T-cell (primary cell): Measurements from ENCODE around the gene BOC. TPM values are rescaled to one million over a fixed set of nuclear protein-coding genes. Genes with fewer than 3 reads are reported as not detected.

Source experiments
- ATAC-seq, 4 experiments: fragments of 200-7000 bp in 3 of 4; fragments of 150-1000 bp in 1 of 4; cut with Tn5 transposase; replicated peaks in 1 of 4; 1 replicate in 3 of 4; 2 replicates in 1 of 4; pipeline ENCODE4 v1.10.0; 2021; ENCODE audit warnings: moderate library complexity in 3 of 4, mild to moderate bottlenecking in 2 of 4, moderate number of reproducible peaks in 1 of 4
- CTCF ChIA-PET, 2 donors: fragments of 300-600 bp; sonication (Branson Sonifier 250); formaldehyde crosslinking; loops; one replicate each; lab custom pipeline; 2022; ENCODE audit warnings: antibody characterized with exemption in 2 of 2; lab: Charles Lee
- POLR2A ChIA-PET, 2 donors: fragments of 300-600 bp; sonication (Branson Sonifier 250); formaldehyde crosslinking; loops; one replicate each; lab custom pipeline; 2022; ENCODE audit warnings: antibody characterized with exemption in 2 of 2; lab: Charles Lee
- DNase-seq, 35 experiments: peaks; one replicate each; pipeline versions ENCODE4 v3.0.0 to v3.0.0-alpha.2; 2013 to 2023
- H3K27ac ChIP-seq: one replicate; pipeline ENCODE4 v1.5.1; 2013; ENCODE audit warnings: low read length
- H3K27me3 ChIP-seq, 2 experiments: replicated peaks in 1 of 2; 1 replicate in 1 of 2; 2 replicates in 1 of 2; pipeline versions ENCODE4 v1.6.1 to v1.7.0; 2013; ENCODE audit warnings: low read length in 1 of 2, mixed read lengths in 1 of 2; ENCODE audit not compliant: control insufficient read depth in 2 of 2, insufficient read depth in 2 of 2; ENCODE audit errors: extremely low read depth in 1 of 2
- H3K36me3 ChIP-seq, 2 donors: 1 replicate in 1 of 2; 2 replicates in 1 of 2; pipeline versions ENCODE4 v1.6.1 to v1.7.0; 2013; ENCODE audit warnings: low read length in 1 of 2; ENCODE audit not compliant: control insufficient read depth in 2 of 2, insufficient read depth in 1 of 2; ENCODE audit errors: extremely low read depth in 1 of 2
- H3K4me1 ChIP-seq, 2 experiments: 1 replicate in 1 of 2; 2 replicates in 1 of 2; pipeline versions ENCODE4 v1.6.1 to v1.7.0; 2013; ENCODE audit warnings: low read length in 2 of 2, mixed read lengths in 1 of 2; ENCODE audit not compliant: insufficient read depth in 2 of 2, control insufficient read depth in 1 of 2; ENCODE audit errors: extremely low read depth in 1 of 2
- H3K4me3 ChIP-seq, 2 donors: 1 replicate in 1 of 2; 2 replicates in 1 of 2; pipeline versions ENCODE4 v1.5.1 to v1.7.0; 2013; ENCODE audit warnings: mild to moderate bottlenecking in 2 of 2, low read length in 1 of 2, moderate library complexity in 1 of 2; ENCODE audit not compliant: control insufficient read depth in 1 of 2; ENCODE audit errors: extremely low read depth in 1 of 2
- H3K9me3 ChIP-seq: 2 replicates; pipeline ENCODE4 v1.7.0; 2013
- H3K27ac Mint-ChIP-seq, 2 donors: one replicate each; pipeline ENCODE4 v1.8.0; 2020 to 2021; ENCODE audit warnings: mild to moderate bottlenecking in 2 of 2, mixed read lengths in 2 of 2
- H3K27me3 Mint-ChIP-seq, 2 donors: one replicate each; pipeline ENCODE4 v1.8.0; 2021 to 2022; ENCODE audit warnings: mixed read lengths in 2 of 2
- H3K36me3 Mint-ChIP-seq: one replicate; pipeline ENCODE4 v1.8.0; 2021; ENCODE audit warnings: mixed read lengths
- H3K4me1 Mint-ChIP-seq, 3 donors: one replicate each; pipeline ENCODE4 v1.8.0; 2020 to 2022; ENCODE audit warnings: mixed read lengths in 3 of 3, mild to moderate bottlenecking in 1 of 3
- H3K4me3 Mint-ChIP-seq, 3 donors: one replicate each; pipeline ENCODE4 v1.8.0; 2020 to 2022; ENCODE audit warnings: mild to moderate bottlenecking in 3 of 3, mixed read lengths in 3 of 3, moderate library complexity in 3 of 3
- H3K9me3 Mint-ChIP-seq, 3 donors: one replicate each; pipeline ENCODE4 v1.8.0; 2020 to 2022; ENCODE audit warnings: mixed read lengths in 3 of 3
- WGBS: methylation state at CpG from one replicate; pipeline ENCODE4 v1.1.5; 2013; ENCODE audit warnings: missing lambda C conversion rate; ENCODE audit not compliant: insufficient coverage; 5-methylcytosine and 5-hydroxymethylcytosine counted together
- total RNA-seq, 35 experiments: library from RNA in 6 of 35; stranded (reverse) in 6 of 35; fragments of 120-200 nt in 1 of 35; gene quantifications; one replicate each; pipeline versions ENCODE4 v1.2.1 to v1.2.4 and lab custom pipeline; 2013 to 2026

BOC gene
- total RNA-seq, 5 donors from 2014 or later (not counting 1 experiment from before 2014, with no cell fraction given) = 0.16 to 0.20 TPM; not detected in 3

DNA sequence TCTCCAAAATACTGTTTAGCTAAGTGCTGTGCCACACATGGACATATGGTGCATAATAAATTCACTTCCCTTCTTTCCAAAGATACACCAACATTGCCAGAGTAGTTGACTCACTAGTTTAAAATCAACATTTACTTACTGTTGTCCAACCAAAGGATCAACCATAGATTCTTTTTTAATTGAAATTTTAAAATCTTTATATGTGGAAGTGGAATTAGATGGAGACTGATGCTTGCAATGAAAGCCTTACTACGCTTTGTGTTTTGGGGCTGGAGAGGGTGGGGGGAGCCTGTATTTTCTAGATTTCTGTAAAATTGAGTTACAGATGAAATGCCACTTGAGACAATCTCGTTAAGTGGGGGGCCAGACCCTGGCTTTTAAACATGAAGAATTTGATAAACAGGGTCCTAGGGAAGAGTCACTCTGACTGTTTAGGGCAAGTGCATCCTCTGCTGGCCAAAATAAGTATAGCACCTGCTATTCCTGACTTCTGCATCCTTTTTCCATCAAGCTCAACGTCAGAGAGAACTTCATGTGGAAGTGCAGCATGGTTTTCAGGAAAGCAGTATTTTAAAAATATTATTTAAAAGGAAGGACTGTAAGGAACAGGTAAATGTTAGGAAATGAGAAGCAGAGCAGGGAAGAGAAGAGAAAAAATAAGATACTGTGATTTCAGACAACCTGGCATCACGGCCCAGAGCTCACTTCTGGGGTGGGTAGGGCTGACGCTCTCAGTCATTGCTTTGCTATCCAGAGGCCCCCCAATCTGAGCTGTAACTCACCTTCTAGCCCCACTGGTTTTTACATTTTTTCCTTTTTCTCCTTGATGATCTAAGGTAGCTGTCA is 76.7 kb downstream of the BOC start:
- no peaks in the 10 kb centered on the region for H3K4me1 Mint-ChIP-seq
- H3K27me3 Mint-ChIP-seq = no peaks in the 10 kb centered on the region
- H3K27me3 ChIP-seq = no peaks in the 10 kb centered on the region
- H3K27ac ChIP-seq = no peak overlapping the region
- peak in 2 of 4 experiments; percentile 38 to 40 for ATAC-seq
- ChIA-PET POLR2A (interaction anchor here in 1 of 2 donors (0.5 to 1.0 kb wide), 2 partner anchors 645 to 693 kb away, joined by 3 to 4 read pairs; no protein-coding TSS in a partner anchor), CTCF (interaction anchor here (0.5 to 2.8 kb wide), 36 partner anchors 9 to 995 kb away, joined by 3 to 29 read pairs (median 4); no protein-coding TSS in a partner anchor)
- no peaks in the 10 kb centered on the region for H3K4me1 ChIP-seq
- no peaks in the 10 kb centered on the region for H3K9me3 ChIP-seq
- H3K27ac Mint-ChIP-seq = no peak overlapping the region
- 100% methylated on average over 1 of the region's 5 CpGs for WGBS
- no peaks in the 10 kb centered on the region for H3K36me3 Mint-ChIP-seq
- no peak overlapping the region for H3K4me3 Mint-ChIP-seq
- H3K4me3 ChIP-seq = no peak overlapping the region
- peak in 25 of 35 experiments; percentile 5 to 72 (median 32) for DNase-seq
- H3K36me3 ChIP-seq = no peaks in the 10 kb centered on the region
- no peaks in the 10 kb centered on the region for H3K9me3 Mint-ChIP-seq

DNA sequence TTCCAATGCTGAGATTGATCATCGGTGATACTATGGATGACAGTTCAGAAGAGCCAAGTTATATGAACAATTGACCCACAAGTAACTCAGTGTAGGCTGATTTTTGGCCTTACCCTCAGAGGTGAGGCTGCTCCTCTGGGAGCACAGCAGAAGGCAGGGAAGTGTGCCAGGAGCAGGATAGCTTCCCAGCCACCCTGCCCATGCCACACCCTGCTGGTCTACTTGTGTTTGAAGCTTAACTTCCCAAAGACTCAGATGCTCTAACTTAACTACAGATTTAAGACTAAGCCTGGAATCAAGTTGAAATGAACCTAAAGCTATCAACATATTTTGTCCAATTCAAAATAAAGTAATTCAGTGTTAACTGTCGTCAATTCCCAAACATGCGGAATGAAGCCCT is 77.5 kb downstream of the BOC start:
- WGBS = 93% methylated on average over 3 of the region's 3 CpGs
- no peaks in the 10 kb centered on the region for H3K27me3 ChIP-seq
- H3K27ac Mint-ChIP-seq = no peak overlapping the region
- ATAC-seq = no peak
- no peaks in the 10 kb centered on the region for H3K27me3 Mint-ChIP-seq
- POLR2A ChIA-PET = interaction anchor here in 1 of 2 donors (1.0 kb wide), 1 partner anchor 646 kb away, joined by 3 read pairs; no protein-coding TSS in a partner anchor
- CTCF ChIA-PET = interaction anchor here (0.5 to 2.8 kb wide), 31 partner anchors 8 to 996 kb away, joined by 3 to 29 read pairs (median 4); no protein-coding TSS in a partner anchor
- H3K4me1 ChIP-seq = no peaks in the 10 kb centered on the region
- no peak overlapping the region for H3K27ac ChIP-seq
- no peaks in the 10 kb centered on the region for H3K9me3 Mint-ChIP-seq
- H3K36me3 Mint-ChIP-seq = no peaks in the 10 kb centered on the region
- H3K4me3 Mint-ChIP-seq = no peak overlapping the region
- H3K9me3 ChIP-seq = no peaks in the 10 kb centered on the region
- H3K4me3 ChIP-seq = no peak overlapping the region
- no peaks in the 10 kb centered on the region for H3K36me3 ChIP-seq
- DNase-seq = no peak
- H3K4me1 Mint-ChIP-seq = no peaks in the 10 kb centered on the region

DNA sequence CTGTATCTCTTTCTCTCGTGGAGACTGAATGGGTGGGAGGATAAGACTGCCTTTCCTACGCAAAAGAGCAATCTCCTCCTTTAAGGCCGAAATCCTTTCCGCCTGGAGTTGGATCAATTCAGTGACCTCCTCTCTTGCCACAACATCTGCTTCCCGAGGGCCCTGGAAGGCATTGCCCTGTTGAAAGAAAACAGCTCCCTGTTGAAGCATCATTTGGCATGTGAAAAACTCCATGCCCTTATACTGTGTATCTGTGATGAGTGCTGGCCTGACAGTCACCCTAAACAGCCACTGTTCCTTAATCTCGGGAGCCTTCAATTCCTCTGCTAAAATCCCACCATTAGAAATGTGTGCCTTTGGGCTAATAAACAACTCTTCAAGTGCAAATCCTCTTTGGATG is 80.2 kb downstream of the BOC start:
- ATAC-seq (no peak), DNase-seq (no peak)
- Mint-ChIP-seq H3K27ac (no peak overlapping the region), H3K4me1 (no peaks in the 10 kb centered on the region), H3K4me3 (no peak overlapping the region), H3K9me3 (no peaks in the 10 kb centered on the region), H3K27me3 (no peaks in the 10 kb centered on the region), H3K36me3 (peaks cover 7% of the 10 kb centered on the region)
- no peak overlapping the region for H3K27ac ChIP-seq
- H3K36me3 ChIP-seq = no peaks in the 10 kb centered on the region
- WGBS = 100% methylated on average over 1 of the region's 6 CpGs
- H3K27me3 ChIP-seq = no peaks in the 10 kb centered on the region
- no peak overlapping the region for H3K4me3 ChIP-seq
- ChIA-PET CTCF (interaction anchor here in 1 of 2 donors (0.5 to 1.2 kb wide), 4 partner anchors 240 to 709 kb away, joined by 3 read pairs; no protein-coding TSS in a partner anchor), POLR2A (interaction anchor here in 1 of 2 donors (1.2 kb wide), 1 partner anchor 268 kb away, joined by 3 read pairs; no protein-coding TSS in a partner anchor)
- no peaks in the 10 kb centered on the region for H3K9me3 ChIP-seq
- no peaks in the 10 kb centered on the region for H3K4me1 ChIP-seq

DNA sequence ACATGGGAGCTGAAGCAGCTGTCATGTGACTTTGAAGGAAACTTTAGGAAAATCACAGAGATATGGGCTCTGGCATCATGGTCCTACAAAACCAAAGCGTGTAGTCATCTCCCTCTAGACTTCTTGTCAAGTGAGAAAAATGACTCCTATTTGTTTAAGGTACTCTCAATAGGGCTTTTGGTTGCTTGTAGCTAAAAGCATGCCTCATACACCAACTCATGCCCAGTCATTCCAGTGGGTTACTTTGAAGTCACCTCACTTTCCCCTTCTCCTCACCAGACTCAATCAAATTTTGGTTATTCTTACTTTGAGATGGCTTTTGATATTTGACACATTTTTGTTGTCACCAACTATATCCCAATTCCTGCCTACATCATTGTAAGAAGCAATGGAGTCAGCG is 81.6 kb downstream of the BOC start:
- Mint-ChIP-seq H3K4me3 (no peak overlapping the region), H3K27ac (no peak overlapping the region), H3K27me3 (no peaks in the 10 kb centered on the region), H3K9me3 (no peaks in the 10 kb centered on the region), H3K36me3 (peaks cover 19% of the 10 kb centered on the region), H3K4me1 (no peaks in the 10 kb centered on the region)
- H3K27me3 ChIP-seq = no peaks in the 10 kb centered on the region
- ATAC-seq (no peak), DNase-seq (no peak)
- WGBS = no CpG with 5 or more reads among the region's 2 CpGs
- no peaks in the 10 kb centered on the region for H3K9me3 ChIP-seq
- no peak overlapping the region for H3K27ac ChIP-seq
- ChIA-PET POLR2A (no interaction called here), CTCF (interaction anchor here (0.5 to 0.6 kb wide), 2 partner anchors 132 to 285 kb away, joined by 3 to 6 read pairs; no protein-coding TSS in a partner anchor)
- H3K4me3 ChIP-seq = no peak overlapping the region
- no peaks in the 10 kb centered on the region for H3K36me3 ChIP-seq
- no peaks in the 10 kb centered on the region for H3K4me1 ChIP-seq

DNA sequence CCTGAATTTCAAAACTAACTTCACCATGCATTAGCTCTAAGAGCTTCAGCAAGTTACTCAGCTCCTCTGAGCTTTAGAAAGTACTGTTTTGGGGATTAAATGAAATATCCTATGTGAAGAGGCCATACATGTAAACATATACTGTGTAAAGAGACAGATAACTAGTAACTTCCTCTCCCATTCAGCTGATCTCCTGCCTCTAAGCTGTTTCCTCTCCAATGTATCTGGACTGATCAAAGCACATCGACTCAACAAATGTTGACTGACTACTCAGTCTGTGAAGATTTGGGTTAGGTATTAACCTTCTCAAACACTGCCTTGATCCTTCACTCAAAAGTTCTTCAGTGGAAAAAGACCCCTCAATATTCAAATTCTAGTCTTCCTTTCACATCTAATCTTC is 82.0 kb downstream of the BOC start:
- H3K36me3 ChIP-seq = no peaks in the 10 kb centered on the region
- ATAC-seq (no peak), DNase-seq (no peak)
- CTCF ChIA-PET = interaction anchor here (0.5 to 0.6 kb wide), 3 partner anchors 133 to 285 kb away, joined by 3 to 11 read pairs (median 6); no protein-coding TSS in a partner anchor
- WGBS = no CpG with 5 or more reads among the region's 1 CpG
- H3K27ac ChIP-seq = no peak overlapping the region
- no peaks in the 10 kb centered on the region for H3K27me3 ChIP-seq
- no peaks in the 10 kb centered on the region for H3K4me1 ChIP-seq
- H3K9me3 Mint-ChIP-seq = no peaks in the 10 kb centered on the region
- no peaks in the 10 kb centered on the region for H3K27me3 Mint-ChIP-seq
- H3K9me3 ChIP-seq = no peaks in the 10 kb centered on the region
- H3K36me3 Mint-ChIP-seq = peaks cover 23% of the 10 kb centered on the region
- no peak overlapping the region for H3K4me3 ChIP-seq
- POLR2A ChIA-PET = no interaction called here
- H3K27ac Mint-ChIP-seq = no peak overlapping the region
- H3K4me1 Mint-ChIP-seq = no peaks in the 10 kb centered on the region
- H3K4me3 Mint-ChIP-seq = no peak overlapping the region

DNA sequence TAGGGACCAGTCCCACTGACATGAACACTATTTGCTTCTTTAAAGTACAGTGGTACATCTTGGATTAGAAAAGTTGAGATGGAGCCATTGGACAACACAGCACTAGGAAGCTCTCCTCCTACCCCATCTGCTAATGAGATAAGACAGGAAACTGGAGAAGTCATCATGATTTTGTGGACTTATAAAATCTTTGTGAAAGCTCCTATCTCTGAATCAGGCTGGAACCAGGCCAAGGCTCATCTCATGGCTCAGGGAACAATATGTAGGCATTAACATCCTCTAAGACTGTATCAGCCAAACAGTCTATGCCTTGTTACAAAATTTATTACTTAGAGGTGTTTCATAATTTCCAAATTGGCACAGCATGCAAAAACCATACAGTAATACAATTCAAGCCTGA is 84.1 kb downstream of the BOC start:
- H3K36me3 ChIP-seq = no peaks in the 10 kb centered on the region
- Mint-ChIP-seq H3K27me3 (no peaks in the 10 kb centered on the region), H3K9me3 (no peaks in the 10 kb centered on the region), H3K4me1 (no peaks in the 10 kb centered on the region), H3K36me3 (peaks cover 31% of the 10 kb centered on the region), H3K27ac (no peak overlapping the region), H3K4me3 (no peak overlapping the region)
- H3K27ac ChIP-seq = no peak overlapping the region
- H3K4me1 ChIP-seq = no peaks in the 10 kb centered on the region
- ATAC-seq (no peak), DNase-seq (no peak)
- ChIA-PET CTCF (interaction anchor here in 1 of 2 donors (0.6 kb wide), 1 partner anchor 198 kb away, joined by 3 read pairs; no protein-coding TSS in a partner anchor), POLR2A (no interaction called here)
- H3K27me3 ChIP-seq = no peaks in the 10 kb centered on the region
- H3K4me3 ChIP-seq = no peak overlapping the region
- no peaks in the 10 kb centered on the region for H3K9me3 ChIP-seq
